Measurements from ENCODE around the gene VSIG2.

The VSIG2 gene

GRCh38 chr11:124716591-124716990, 35.5 kb downstream of the VSIG2 start:
- Histone ChIP-seq H3K36me3 (ENCODE audit: control insufficient read depth in 1 of 2, insufficient read depth in 2 of 2, low read depth in 1 of 2, low read length in 2 of 2) (no peaks in the 10 kb centered on the region), H3K9me3 (ENCODE audit: control insufficient read depth, low read length) (no peaks in the 10 kb centered on the region), H3K4ac (ENCODE audit: low read depth in 1 of 2, low read length in 2 of 2) (no peak overlapping the region), H2BK15ac (ENCODE audit: low read depth, poor library complexity, severe bottlenecking) (no peak overlapping the region), H2BK12ac (ENCODE audit: low read length in 2 of 2) (no peak overlapping the region), H3K4me1 (ENCODE audit: control insufficient read depth, insufficient read depth, low read depth, low read length) (peaks cover 10% of the 10 kb centered on the region), H4K91ac (ENCODE audit: low read length) (no peak overlapping the region), H3K27ac (ENCODE audit: low read length, poor library complexity, severe bottlenecking) (no peak overlapping the region), H2BK5ac (ENCODE audit: low read depth, low read length, poor library complexity, severe bottlenecking) (no peak overlapping the region), H2BK120ac (ENCODE audit: low read depth, low read length) (no peak overlapping the region), H3K79me1 (replicated peaks; ENCODE audit: low read length, poor library complexity, severe bottlenecking) (no peaks in the 10 kb centered on the region), H2AK5ac (ENCODE audit: low read length, severe bottlenecking) (no peak overlapping the region), H3K9ac (ENCODE audit: low read length) (no peak overlapping the region), H4K8ac (ENCODE audit: low read length) (no peak overlapping the region), H3K4me3 (ENCODE audit: insufficient read depth in 1 of 2, low read depth in 1 of 2, low read length in 2 of 2) (no peak overlapping the region), H3K14ac (ENCODE audit: low read length in 2 of 2) (no peak overlapping the region), H3K4me2 (ENCODE audit: low read length, poor library complexity, severe bottlenecking) (no peak overlapping the region), H2AFZ (ENCODE audit: low read depth, low read length) (no peak overlapping the region), H3K27me3 (ENCODE audit: control insufficient read depth in 1 of 2, insufficient read depth in 1 of 2, low read length in 2 of 2) (peaks cover 52 to 78% of the 10 kb centered on the region in 2 experiments), H3K23ac (ENCODE audit: low read length in 2 of 2) (no peak overlapping the region), H3K18ac (ENCODE audit: low read depth in 1 of 2, low read length in 2 of 2) (no peak overlapping the region)
- 48% methylated on average over 3 of the region's 3 CpGs for WGBS
- no peak for DNase-seq

DNA sequence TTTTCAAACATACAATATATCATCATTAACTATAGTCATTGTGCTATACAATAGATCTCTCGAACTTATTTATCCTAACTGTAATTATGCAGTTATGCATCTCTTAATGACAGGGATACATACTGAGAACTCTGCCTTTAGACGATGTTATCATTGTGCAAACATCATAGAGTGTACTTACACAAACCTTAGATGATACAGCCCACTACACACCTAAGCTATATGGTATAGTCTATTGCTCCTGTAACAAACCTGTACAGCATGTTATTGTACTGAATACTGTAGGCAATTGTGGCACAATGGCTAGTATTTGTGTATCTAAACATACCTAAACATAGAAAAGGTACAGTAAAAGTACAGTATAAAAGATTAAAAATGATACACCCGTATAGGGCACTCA, 39.7 kb downstream of the VSIG2 start:
- H3K27ac ChIP-seq (ENCODE audit: low read length, poor library complexity, severe bottlenecking): no peak overlapping the region
- peaks cover 9% of the 10 kb centered on the region for H3K9me3 ChIP-seq (ENCODE audit: control insufficient read depth, low read length)
- WGBS: 64% methylated on average over 2 of the region's 3 CpGs
- H3K18ac ChIP-seq (ENCODE audit: low read depth in 1 of 2, low read length in 2 of 2): no peak overlapping the region
- H2BK120ac ChIP-seq (ENCODE audit: low read depth, low read length): no peak overlapping the region
- H4K8ac ChIP-seq (ENCODE audit: low read length): no peak overlapping the region
- H3K36me3 ChIP-seq (ENCODE audit: control insufficient read depth in 1 of 2, insufficient read depth in 2 of 2, low read depth in 1 of 2, low read length in 2 of 2): no peaks in the 10 kb centered on the region
- H2BK5ac ChIP-seq (ENCODE audit: low read depth, low read length, poor library complexity, severe bottlenecking): no peak overlapping the region
- no peak overlapping the region for H3K14ac ChIP-seq (ENCODE audit: low read length in 2 of 2)
- H3K79me1 ChIP-seq (replicated peaks; ENCODE audit: low read length, poor library complexity, severe bottlenecking): no peaks in the 10 kb centered on the region
- H3K4me1 ChIP-seq (ENCODE audit: control insufficient read depth, insufficient read depth, low read depth, low read length): no peaks in the 10 kb centered on the region
- H3K4me3 ChIP-seq (ENCODE audit: insufficient read depth in 1 of 2, low read depth in 1 of 2, low read length in 2 of 2): no peak overlapping the region
- H3K27me3 ChIP-seq (ENCODE audit: control insufficient read depth in 1 of 2, insufficient read depth in 1 of 2, low read length in 2 of 2): peaks cover 20 to 36% of the 10 kb centered on the region in 2 experiments
- no peak overlapping the region for H3K9ac ChIP-seq (ENCODE audit: low read length)
- no peak overlapping the region for H4K91ac ChIP-seq (ENCODE audit: low read length)
- H3K4me2 ChIP-seq (ENCODE audit: low read length, poor library complexity, severe bottlenecking): no peak overlapping the region
- DNase-seq: no peak
- no peak overlapping the region for H2BK12ac ChIP-seq (ENCODE audit: low read length in 2 of 2)
- no peak overlapping the region for H2BK15ac ChIP-seq (ENCODE audit: low read depth, poor library complexity, severe bottlenecking)
- no peak overlapping the region for H3K4ac ChIP-seq (ENCODE audit: low read depth in 1 of 2, low read length in 2 of 2)
- H3K23ac ChIP-seq (ENCODE audit: low read length in 2 of 2): no peak overlapping the region
- no peak overlapping the region for H2AK5ac ChIP-seq (ENCODE audit: low read length, severe bottlenecking)
- no peak overlapping the region for H2AFZ ChIP-seq (ENCODE audit: low read depth, low read length)

DNA sequence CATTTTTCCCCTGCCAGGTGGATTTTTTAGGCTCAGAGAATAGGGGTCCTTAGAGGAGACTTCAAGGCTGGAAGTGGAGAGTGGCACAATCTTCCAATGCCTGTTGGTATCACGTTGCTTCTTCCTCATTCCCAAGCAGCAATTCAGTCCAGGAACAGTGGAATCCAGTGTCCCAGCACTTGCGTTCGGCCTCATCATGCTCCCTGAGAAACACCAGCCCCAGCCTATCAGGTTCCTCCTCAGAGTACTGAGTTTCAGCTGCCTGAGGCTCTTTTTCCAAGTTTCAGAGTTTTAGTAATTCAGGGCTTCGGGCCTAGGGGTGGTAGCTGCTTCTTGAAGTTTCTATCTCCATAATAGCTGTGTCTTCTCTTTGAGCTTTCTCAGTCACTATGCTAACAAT, 44.2 kb downstream of the VSIG2 start:
- no peak overlapping the region for H3K4me2 ChIP-seq (ENCODE audit: low read length, poor library complexity, severe bottlenecking)
- no peak overlapping the region for H2AFZ ChIP-seq (ENCODE audit: low read depth, low read length)
- H3K36me3 ChIP-seq (ENCODE audit: control insufficient read depth in 1 of 2, insufficient read depth in 2 of 2, low read depth in 1 of 2, low read length in 2 of 2): no peaks in the 10 kb centered on the region
- no peak overlapping the region for H2BK5ac ChIP-seq (ENCODE audit: low read depth, low read length, poor library complexity, severe bottlenecking)
- H3K27ac ChIP-seq (ENCODE audit: low read length, poor library complexity, severe bottlenecking): no peak overlapping the region
- WGBS: 57% methylated on average over 3 of the region's 4 CpGs
- H3K9ac ChIP-seq (ENCODE audit: low read length): no peak overlapping the region
- no peaks in the 10 kb centered on the region for H3K79me1 ChIP-seq (replicated peaks; ENCODE audit: low read length, poor library complexity, severe bottlenecking)
- H2BK15ac ChIP-seq (ENCODE audit: low read depth, poor library complexity, severe bottlenecking): no peak overlapping the region
- no peak overlapping the region for H3K4me3 ChIP-seq (ENCODE audit: insufficient read depth in 1 of 2, low read depth in 1 of 2, low read length in 2 of 2)
- H3K9me3 ChIP-seq (ENCODE audit: control insufficient read depth, low read length): peaks cover 10% of the 10 kb centered on the region
- DNase-seq: no peak
- H4K8ac ChIP-seq (ENCODE audit: low read length): no peak overlapping the region
- no peak overlapping the region for H3K14ac ChIP-seq (ENCODE audit: low read length in 2 of 2)
- no peak overlapping the region for H2BK12ac ChIP-seq (ENCODE audit: low read length in 2 of 2)
- H3K23ac ChIP-seq (ENCODE audit: low read length in 2 of 2): no peak overlapping the region
- H3K18ac ChIP-seq (ENCODE audit: low read depth in 1 of 2, low read length in 2 of 2): no peak overlapping the region
- H3K4ac ChIP-seq (ENCODE audit: low read depth in 1 of 2, low read length in 2 of 2): no peak overlapping the region
- H2BK120ac ChIP-seq (ENCODE audit: low read depth, low read length): no peak overlapping the region
- no peak overlapping the region for H2AK5ac ChIP-seq (ENCODE audit: low read length, severe bottlenecking)
- H3K4me1 ChIP-seq (ENCODE audit: control insufficient read depth, insufficient read depth, low read depth, low read length): no peaks in the 10 kb centered on the region
- peaks cover 5 to 14% of the 10 kb centered on the region in 2 experiments for H3K27me3 ChIP-seq (ENCODE audit: control insufficient read depth in 1 of 2, insufficient read depth in 1 of 2, low read length in 2 of 2)
- no peak overlapping the region for H4K91ac ChIP-seq (ENCODE audit: low read length)

DNA sequence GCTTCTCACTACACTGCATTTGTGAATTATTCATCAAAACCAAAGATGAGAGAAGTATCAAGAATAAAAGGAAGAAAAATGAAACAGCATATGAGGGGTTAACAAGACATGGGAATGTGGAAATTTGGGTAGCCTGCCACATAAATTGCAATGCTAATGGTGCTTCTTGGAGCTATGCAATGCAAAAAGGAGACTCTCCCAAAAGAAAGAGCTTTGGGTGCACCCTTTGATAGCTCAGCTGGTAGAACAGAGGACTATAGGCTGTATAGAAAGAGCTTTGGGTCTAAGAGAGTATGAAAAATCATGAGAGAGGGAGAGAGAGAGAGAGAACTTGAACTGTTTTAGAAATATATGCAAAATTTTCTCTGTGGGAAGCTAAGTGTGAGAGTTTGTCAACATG, 52.0 kb downstream of the VSIG2 start:
- Histone ChIP-seq H2AK5ac (ENCODE audit: low read length, severe bottlenecking) (no peak overlapping the region), H3K9ac (ENCODE audit: low read length) (no peak overlapping the region), H3K9me3 (ENCODE audit: control insufficient read depth, low read length) (no peaks in the 10 kb centered on the region), H3K18ac (ENCODE audit: low read depth in 1 of 2, low read length in 2 of 2) (no peak overlapping the region), H3K27ac (ENCODE audit: low read length, poor library complexity, severe bottlenecking) (no peak overlapping the region), H2BK120ac (ENCODE audit: low read depth, low read length) (no peak overlapping the region), H2BK5ac (ENCODE audit: low read depth, low read length, poor library complexity, severe bottlenecking) (no peak overlapping the region), H3K14ac (ENCODE audit: low read length in 2 of 2) (no peak overlapping the region), H2AFZ (ENCODE audit: low read depth, low read length) (no peak overlapping the region), H3K27me3 (ENCODE audit: control insufficient read depth in 1 of 2, insufficient read depth in 1 of 2, low read length in 2 of 2) (peaks cover 16 to 20% of the 10 kb centered on the region in 2 experiments), H3K23ac (ENCODE audit: low read length in 2 of 2) (no peak overlapping the region), H3K4me2 (ENCODE audit: low read length, poor library complexity, severe bottlenecking) (no peak overlapping the region), H3K4me3 (ENCODE audit: insufficient read depth in 1 of 2, low read depth in 1 of 2, low read length in 2 of 2) (no peak overlapping the region), H3K36me3 (ENCODE audit: control insufficient read depth in 1 of 2, insufficient read depth in 2 of 2, low read depth in 1 of 2, low read length in 2 of 2) (no peaks in the 10 kb centered on the region), H2BK12ac (ENCODE audit: low read length in 2 of 2) (no peak overlapping the region), H2BK15ac (ENCODE audit: low read depth, poor library complexity, severe bottlenecking) (no peak overlapping the region), H4K8ac (ENCODE audit: low read length) (no peak overlapping the region), H4K91ac (ENCODE audit: low read length) (no peak overlapping the region), H3K4ac (ENCODE audit: low read depth in 1 of 2, low read length in 2 of 2) (no peak overlapping the region), H3K79me1 (replicated peaks; ENCODE audit: low read length, poor library complexity, severe bottlenecking) (no peaks in the 10 kb centered on the region), H3K4me1 (ENCODE audit: control insufficient read depth, insufficient read depth, low read depth, low read length) (no peaks in the 10 kb centered on the region)
- DNase-seq: no peak
